Measurements from ENCODE around the gene PTPN1. TPM values are rescaled to one million over a fixed set of nuclear protein-coding genes. Genes with fewer than 3 reads are reported as not detected.
"Not testable (repeated sequence)": the region's sequence is repeated elsewhere in the genome, so short reads cannot be mapped to it uniquely, and the experiment has no call there.

The PTPN1 gene
- total RNA-seq, 2 experiments from 2014 or later: 79.0 to 92.8 TPM

DNA sequence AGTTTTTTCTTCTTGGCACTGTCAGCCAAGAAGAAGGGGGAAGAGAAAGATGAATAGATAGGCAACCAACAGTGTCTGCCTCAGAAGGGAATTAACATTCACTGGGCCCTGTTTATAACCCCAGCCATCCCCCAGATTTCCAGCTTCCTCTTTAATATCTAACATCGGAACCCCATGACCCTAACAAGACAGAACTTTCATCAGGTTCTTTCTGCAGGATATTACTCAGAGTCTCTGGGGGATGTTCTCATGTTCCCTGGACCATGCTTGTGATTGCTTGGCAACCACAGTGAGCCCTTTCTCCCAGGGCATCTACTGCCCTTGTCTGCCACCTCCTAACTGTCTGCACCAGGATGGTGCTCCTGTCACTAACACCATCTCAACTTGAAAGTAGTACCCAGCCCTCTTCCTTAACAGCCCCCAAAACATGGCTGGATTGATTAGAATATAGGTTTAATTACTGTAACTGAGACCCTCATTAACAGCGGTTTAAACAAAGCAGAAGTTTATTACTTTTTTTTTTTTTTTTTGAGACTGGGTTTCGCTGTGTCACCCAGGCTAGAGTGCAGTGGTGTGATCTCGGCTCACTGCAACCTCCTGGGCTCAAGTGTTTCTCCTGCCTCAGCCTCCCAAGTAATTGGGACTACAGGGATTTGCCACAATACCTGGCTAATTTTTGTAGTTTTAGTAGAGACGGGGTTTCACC, 12.0 kb upstream of the PTPN1 start:
- H3K4me1 Mint-ChIP-seq: peaks cover 10% of the 10 kb centered on the region
- no peak for DNase-seq
- H3K36me3 Mint-ChIP-seq (ENCODE audit: low read depth): no peaks in the 10 kb centered on the region
- POLR2A ChIA-PET: interaction anchor here (0.6 kb wide), 1 partner anchor 115 kb away, joined by 3 read pairs; no protein-coding TSS in a partner anchor
- intact Hi-C loops (cut with DNase I, micrococcal nuclease): no loop called here
- H3K27me3 Mint-ChIP-seq: no peaks in the 10 kb centered on the region
- H3K4me3 Mint-ChIP-seq: no peak overlapping the region
- CTCF ChIA-PET: interaction anchor here (1.1 kb wide), 1 partner anchor 46 kb away, joined by 6 read pairs; no protein-coding TSS in a partner anchor
- no peaks in the 10 kb centered on the region for H3K9me3 Mint-ChIP-seq (ENCODE audit: low read depth)
- ATAC-seq: no peak
- no peak overlapping the region for H3K27ac Mint-ChIP-seq

DNA sequence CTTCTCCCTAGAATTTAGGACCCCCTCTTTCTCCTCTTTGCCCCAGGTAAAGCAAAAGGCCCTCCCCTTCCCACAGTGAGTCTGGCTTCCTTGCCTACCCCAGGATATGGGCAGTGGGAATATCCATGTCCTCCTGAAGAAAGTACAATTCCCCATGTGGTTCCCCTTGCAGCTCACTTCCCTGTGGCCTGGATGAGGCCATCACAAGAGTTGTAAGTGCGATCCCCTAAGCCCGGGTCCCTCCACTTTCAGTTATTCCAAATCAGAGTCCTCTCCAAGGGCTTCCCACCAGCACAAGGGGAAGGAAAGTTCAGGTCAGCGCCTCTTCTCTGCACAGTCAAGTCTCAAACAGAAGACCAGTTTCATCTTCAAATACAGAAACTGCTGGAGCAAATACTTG, 10.2 kb upstream of the PTPN1 start:
- no peaks in the 10 kb centered on the region for H3K27me3 Mint-ChIP-seq
- POLR2A ChIA-PET: no interaction called here
- H3K4me1 Mint-ChIP-seq: peaks cover 8% of the 10 kb centered on the region
- H3K4me3 Mint-ChIP-seq: no peak overlapping the region
- no peak for ATAC-seq
- CTCF ChIA-PET: interaction anchor here (1.1 to 1.5 kb wide), 2 partner anchors 12 to 17 kb away, joined by 3 to 5 read pairs; no protein-coding TSS in a partner anchor
- H3K27ac Mint-ChIP-seq: no peak overlapping the region
- intact Hi-C loops (cut with DNase I, micrococcal nuclease): no loop called here
- H3K36me3 Mint-ChIP-seq (ENCODE audit: low read depth): no peaks in the 10 kb centered on the region
- H3K9me3 Mint-ChIP-seq (ENCODE audit: low read depth): no peaks in the 10 kb centered on the region
- no peak for DNase-seq

DNA sequence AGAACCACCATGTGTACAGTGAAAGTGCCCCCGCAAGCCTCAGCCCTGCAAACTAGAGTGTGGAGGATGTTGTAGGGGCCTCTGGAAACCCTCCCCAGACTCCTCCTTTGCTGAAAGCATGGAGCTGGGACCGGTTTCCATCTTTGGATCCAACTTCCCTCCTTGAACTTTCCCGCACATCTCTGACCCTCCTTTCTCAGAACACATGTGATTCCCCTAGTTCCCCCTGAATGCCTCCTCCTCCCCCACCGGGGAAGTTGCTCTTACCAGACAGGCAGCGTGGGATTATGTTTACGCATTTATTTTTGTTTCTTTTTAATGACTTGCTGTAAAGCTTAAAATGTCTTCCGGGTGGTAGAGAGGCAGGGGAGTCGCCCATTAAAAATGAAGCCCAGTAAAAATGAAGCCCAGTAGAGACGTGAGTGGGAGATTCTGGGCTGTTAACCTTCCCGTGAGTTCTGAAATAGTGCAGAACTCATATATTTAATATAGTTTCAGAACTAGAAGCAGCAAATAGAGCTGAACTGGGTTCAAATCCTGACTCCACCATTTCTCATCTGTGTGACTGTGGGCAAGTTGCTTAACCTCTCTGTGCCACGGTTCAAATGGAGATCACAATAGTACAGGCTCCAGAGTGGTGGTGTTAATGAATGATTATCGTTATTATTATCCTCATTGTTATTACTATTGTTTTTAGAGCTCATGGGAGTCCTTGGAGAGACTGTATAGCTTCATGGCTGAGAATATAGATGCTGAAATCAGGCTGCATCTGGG, 8.0 kb upstream of the PTPN1 start:
- ChIA-PET CTCF (interaction anchor here (0.6 to 1.8 kb wide), 10 partner anchors 8 to 77 kb away, joined by 3 to 5 read pairs (median 3); no protein-coding TSS in a partner anchor), POLR2A (no interaction called here)
- no peaks in the 10 kb centered on the region for H3K36me3 Mint-ChIP-seq (ENCODE audit: low read depth)
- intact Hi-C loops (cut with DNase I, micrococcal nuclease): no loop called here
- no peaks in the 10 kb centered on the region for H3K9me3 Mint-ChIP-seq (ENCODE audit: low read depth)
- H3K4me3 Mint-ChIP-seq: no peak overlapping the region
- no peaks in the 10 kb centered on the region for H3K27me3 Mint-ChIP-seq
- ATAC-seq (no peak), DNase-seq (no peak)
- no peak overlapping the region for H3K27ac Mint-ChIP-seq
- H3K4me1 Mint-ChIP-seq: peaks cover 8% of the 10 kb centered on the region

DNA sequence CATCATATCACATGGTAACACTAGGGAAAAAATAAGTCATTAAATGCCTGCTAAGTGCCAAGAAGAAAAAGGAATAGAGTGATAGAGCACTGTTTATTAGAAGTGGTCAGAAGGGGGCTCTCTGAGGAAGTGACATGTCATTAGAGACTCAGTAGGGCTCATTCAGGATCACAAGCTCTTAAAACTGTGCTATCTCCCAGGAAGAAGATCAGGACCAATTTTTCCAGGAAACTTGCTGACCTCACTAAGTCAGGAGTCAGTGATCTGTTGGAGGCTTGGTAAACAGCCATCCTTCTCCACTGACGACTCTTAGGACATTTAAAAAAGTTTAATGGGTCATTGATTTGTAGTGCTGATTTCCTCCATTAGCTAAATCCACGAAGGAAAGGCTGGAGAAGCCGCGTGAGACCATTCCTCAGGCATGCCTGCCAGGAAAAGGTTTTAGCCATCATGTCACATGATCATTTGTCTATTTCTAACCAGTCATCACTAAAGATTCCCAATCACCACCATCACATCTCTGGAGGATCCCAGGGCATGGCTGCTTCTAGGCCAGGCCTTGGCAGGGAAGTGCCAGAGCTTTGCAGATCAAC, 5.9 kb upstream of the PTPN1 start:
- POLR2A ChIA-PET: no interaction called here
- no peak overlapping the region for H3K4me3 Mint-ChIP-seq
- CTCF ChIA-PET: interaction anchor here (0.5 to 1.7 kb wide), 5 partner anchors 17 to 84 kb away, joined by 3 to 4 read pairs (median 3); no protein-coding TSS in a partner anchor
- intact Hi-C loops (cut with DNase I, micrococcal nuclease): no loop called here
- H3K36me3 Mint-ChIP-seq (ENCODE audit: low read depth): no peaks in the 10 kb centered on the region
- no peak for DNase-seq
- peak overlapping the region; percentile 8 for H3K27ac Mint-ChIP-seq
- H3K27me3 Mint-ChIP-seq: no peaks in the 10 kb centered on the region
- H3K9me3 Mint-ChIP-seq (ENCODE audit: low read depth): no peaks in the 10 kb centered on the region
- H3K4me1 Mint-ChIP-seq: peaks cover 15% of the 10 kb centered on the region
- no peak for ATAC-seq

GRCh38 chr20:50506270-50506579, 4.0 kb upstream of the PTPN1 start:
- CTCF ChIA-PET: interaction anchor here (0.6 to 1.0 kb wide), 7 partner anchors 23 to 1573 kb away, joined by 3 read pairs; no protein-coding TSS in a partner anchor
- POLR2A ChIA-PET: interaction anchor here (0.6 kb wide), 1 partner anchor 231 kb away, joined by 3 read pairs; no protein-coding TSS in a partner anchor
- no peak overlapping the region for H3K27ac Mint-ChIP-seq

DNA sequence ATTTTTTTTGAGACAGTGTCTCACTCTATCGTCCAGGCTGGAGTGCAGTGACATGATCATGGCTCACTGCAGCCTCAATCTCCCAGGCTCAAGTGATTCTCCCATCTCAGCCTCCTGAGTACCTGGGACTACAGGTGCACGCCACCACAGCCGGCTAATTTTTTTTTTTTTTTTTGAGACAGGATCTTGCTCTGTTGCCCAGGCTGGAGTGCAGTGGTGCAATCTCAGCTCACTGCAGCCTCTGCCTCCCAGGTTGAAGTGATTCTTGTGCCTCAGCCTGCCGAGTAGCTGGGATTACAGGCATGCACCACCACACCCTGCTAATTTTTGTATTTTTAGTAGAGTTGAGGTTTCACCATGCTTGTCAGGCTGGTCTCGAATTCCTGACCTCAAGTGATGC, 2.4 kb upstream of the PTPN1 start:
- H3K27ac Mint-ChIP-seq; ATAC-seq; intact Hi-C loops (cut with DNase I, micrococcal nuclease); H3K27me3 Mint-ChIP-seq; POLR2A ChIA-PET; H3K9me3 Mint-ChIP-seq (ENCODE audit: low read depth); H3K4me3 Mint-ChIP-seq; DNase-seq: not testable (repeated sequence)
- H3K36me3 Mint-ChIP-seq (ENCODE audit: low read depth): peaks cover 15% of the 10 kb centered on the region
- CTCF ChIA-PET: interaction anchor here (1.0 kb wide), 1 partner anchor 29 kb away, joined by 3 read pairs; no protein-coding TSS in a partner anchor
- H3K4me1 Mint-ChIP-seq: peaks cover 32% of the 10 kb centered on the region

More at GRCh38 chr20:50506270-50506579, 4.0 kb upstream of the PTPN1 start:
- H3K4me3 Mint-ChIP-seq: no peak overlapping the region
- DNase-seq (no peak), ATAC-seq (no peak)
- peaks cover 6% of the 10 kb centered on the region for H3K36me3 Mint-ChIP-seq (ENCODE audit: low read depth)
- peaks cover 21% of the 10 kb centered on the region for H3K4me1 Mint-ChIP-seq
- intact Hi-C loops (cut with DNase I, micrococcal nuclease): no loop called here
- H3K27me3 Mint-ChIP-seq: no peaks in the 10 kb centered on the region
- no peaks in the 10 kb centered on the region for H3K9me3 Mint-ChIP-seq (ENCODE audit: low read depth)

GRCh38 chr20:50508171-50508755, 1.9 kb upstream of the PTPN1 start:
- Mint-ChIP-seq H3K27me3 (no peaks in the 10 kb centered on the region), H3K4me3 (no peak overlapping the region), H3K9me3 (ENCODE audit: low read depth) (no peaks in the 10 kb centered on the region), H3K4me1 (peaks cover 37% of the 10 kb centered on the region), H3K36me3 (ENCODE audit: low read depth) (peaks cover 17% of the 10 kb centered on the region), H3K27ac (no peak overlapping the region)
- CTCF ChIA-PET: interaction anchor here (0.5 to 1.0 kb wide), 2 partner anchors 16 to 30 kb away, joined by 3 to 5 read pairs; no protein-coding TSS in a partner anchor
- intact Hi-C loops (cut with DNase I, micrococcal nuclease): no loop called here
- DNase-seq (no peak), ATAC-seq (no peak)
- POLR2A ChIA-PET: no interaction called here

- H3K4me1 Mint-ChIP-seq: peaks cover 55% of the 10 kb centered on the region
These were observed 741 bp downstream of the PTPN1 start for GRCh38 chr20:50510706-50511542.

DNA sequence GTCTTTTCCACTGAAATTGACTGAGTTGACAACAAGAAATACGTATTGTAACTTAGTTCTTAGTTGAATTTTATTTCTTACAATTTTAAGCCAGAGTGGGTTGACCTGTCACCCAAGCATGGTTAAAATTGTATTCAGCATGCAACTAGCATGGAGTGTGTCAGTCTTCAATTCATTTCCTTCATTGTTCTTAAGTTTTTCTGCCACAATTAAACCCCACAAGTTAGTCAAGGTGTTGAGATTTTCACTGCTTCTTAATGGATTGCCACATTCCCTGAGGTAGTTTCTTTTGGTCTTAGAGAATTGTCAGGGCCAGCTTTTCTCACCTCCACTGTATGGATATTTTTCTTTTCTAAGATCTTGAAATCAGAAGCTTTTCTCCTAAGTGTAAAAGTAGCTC, 2.1 kb downstream of the PTPN1 start:
- Mint-ChIP-seq H3K27me3 (no peaks in the 10 kb centered on the region), H3K36me3 (ENCODE audit: low read depth) (peaks cover 37% of the 10 kb centered on the region), H3K4me1 (peaks cover 69% of the 10 kb centered on the region), H3K27ac (peak overlapping the region; percentile 99), H3K4me3 (peak overlapping the region; percentile 99), H3K9me3 (ENCODE audit: low read depth) (no peaks in the 10 kb centered on the region)
- ATAC-seq: no peak
- CTCF ChIA-PET: interaction anchor here (0.9 to 4.8 kb wide), 18 partner anchors 10 to 323 kb away, joined by 3 to 29 read pairs (median 6); no protein-coding TSS in a partner anchor
- POLR2A ChIA-PET: interaction anchor here (0.6 to 5.6 kb wide), 6 partner anchors 13 to 50 kb away, joined by 3 to 29 read pairs (median 4); no protein-coding TSS in a partner anchor
- DNase-seq: no peak
- intact Hi-C loops (cut with DNase I, micrococcal nuclease): loop anchor here in 1 of 2 experiments (5.0 to 10.0 kb wide), 4 partner anchors 412 to 1235 kb away; partner anchors contain the start of genes SLC9A8 and ZNFX1

More at GRCh38 chr20:50510706-50511542, 741 bp downstream of the PTPN1 start:
- Mint-ChIP-seq H3K36me3 (ENCODE audit: low read depth) (peaks cover 32% of the 10 kb centered on the region), H3K9me3 (ENCODE audit: low read depth) (no peaks in the 10 kb centered on the region), H3K27me3 (no peaks in the 10 kb centered on the region), H3K27ac (peak overlapping the region; percentile 92), H3K4me3 (peak overlapping the region; percentile 99)
- ChIA-PET POLR2A (interaction anchor here (0.6 to 1.9 kb wide), 8 partner anchors 10 to 905 kb away, joined by 3 to 7 read pairs (median 4); no protein-coding TSS in a partner anchor), CTCF (interaction anchor here (0.6 to 4.8 kb wide), 23 partner anchors 9 to 497 kb away, joined by 3 to 29 read pairs (median 4); partner anchors contain the start of gene CEBPB)
- intact Hi-C loops (cut with DNase I, micrococcal nuclease): loop anchor here (1.0 to 10.0 kb wide), 13 partner anchors 7 to 1234 kb away; partner anchors contain the start of genes CEBPB (in 1 of the 2), PARD6B (in 1 of the 2), SLC9A8 (in 1 of the 2) and UBE2V1 (in 1 of the 2)
- DNase-seq (peak; percentile 42), ATAC-seq (no peak)

Measured in activated CD4-positive, alpha-beta T cell treated with anti-CD3 and anti-CD28 coated beads for 36 hours (primary cell).